Esophagus squamous epithelium (tissue), 5 donors: ENCODE measurements around the gene CECR2. TPM values are rescaled to one million over a fixed set of nuclear protein-coding genes. Genes with fewer than 3 reads are reported as not detected.

Experiments used
- DNase-seq: peaks from one replicate; lab custom pipeline; 2025; lab: John Stamatoyannopoulos, UW
- H3K27ac ChIP-seq, 4 donors: fragments of 200-600 bp; sonication (generic); one replicate each; pipeline ENCODE4 v1.5.1; 2016 to 2019; ENCODE audit warnings: mild to moderate bottlenecking in 1 of 4
- H3K27me3 ChIP-seq, 4 donors: fragments of 200-600 bp; sonication (generic); 1 replicate in 3 of 4; 2 replicates in 1 of 4; pipeline versions ENCODE4 v1.5.1 to v1.6.0; 2017 to 2021; ENCODE audit warnings: antibody characterized with exemption in 1 of 4
- H3K36me3 ChIP-seq, 3 donors: fragments of 200-600 bp; sonication (generic); one replicate each; pipeline ENCODE4 v1.5.1; 2016 to 2019
- H3K4me1 ChIP-seq, 3 donors: fragments of 200-600 bp; sonication (generic); one replicate each; pipeline ENCODE4 v1.5.1; 2017 to 2019
- H3K4me3 ChIP-seq, 4 donors: fragments of 200-600 bp; sonication (generic); 1 replicate in 3 of 4; 2 replicates in 1 of 4; pipeline ENCODE4 v1.5.1; 2016 to 2019; ENCODE audit warnings: mild to moderate bottlenecking in 2 of 4, moderate library complexity in 1 of 4
- H3K9me3 ChIP-seq, 3 donors: fragments of 200-600 bp; sonication (generic); one replicate each; pipeline ENCODE4 v1.5.1; 2016 to 2019
- CTCF ChIP-seq, 6 experiments: fragments of 450-650 bp in 4 of 6; fragments of 200-600 bp in 2 of 6; sonication (generic) in 2 of 6; IDR thresholded peaks; one replicate each; pipeline ENCODE4 v1.5.1; 2016 to 2019; ENCODE audit warnings: antibody characterized with exemption in 6 of 6, mild to moderate bottlenecking in 4 of 6, moderate library complexity in 4 of 6
- POLR2A ChIP-seq, 4 donors: fragments of 450-650 bp; IDR thresholded peaks; one replicate each; pipeline ENCODE4 v1.6.1; 2017; ENCODE audit warnings: antibody characterized with exemption in 4 of 4, mild to moderate bottlenecking in 4 of 4, moderate library complexity in 3 of 4
- WGBS, 2 donors: methylation state at CpG; one replicate each; pipeline ENCODE4 v1.1.5; 2018; 5-methylcytosine and 5-hydroxymethylcytosine counted together
- intact Hi-C: fragments of 100-400 bp; cut with DNase I; formaldehyde crosslinking; loops from one replicate; pipeline ENCODE4 v1.15.0; 2022
- small RNA-seq, 4 donors: library from RNA; depleted of rRNA; stranded (forward); fragments of <200 nt; gene quantifications; one replicate each; pipeline ENCODE3, GENCODE V24; 2016
- total RNA-seq, 4 donors: library from RNA; depleted of rRNA; stranded (reverse); fragments of >200 nt; gene quantifications; one replicate each; pipeline ENCODE4 v1.1.0, GENCODE V29; 2016
- donor health status: DM: yes; HTN: yes; CAD: no.

Gene CECR2
- total RNA-seq, 4 donors from 2014 or later, result 0.13 to 0.57 (median 0.26) TPM

DNA sequence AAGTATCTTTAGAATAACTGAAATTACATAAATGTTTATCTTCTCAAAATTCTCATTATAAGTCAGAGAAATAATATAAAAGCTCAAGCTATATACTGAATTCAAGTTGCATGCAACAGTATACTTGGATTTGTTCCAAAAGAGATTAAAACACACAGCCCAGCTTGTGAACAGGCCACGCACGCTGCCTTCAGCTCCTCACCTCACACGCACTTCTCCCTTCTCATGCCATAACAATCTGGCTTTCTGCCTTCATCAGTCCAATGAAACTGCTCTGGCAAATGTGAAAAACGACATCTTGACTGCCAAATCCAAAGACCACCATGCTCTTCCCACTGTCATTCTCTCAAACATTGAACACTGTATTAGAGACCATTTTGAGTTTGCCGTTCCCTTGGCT is 237.2 kb downstream of the CECR2 start:
- intact Hi-C loops, result no loop called here

More for the DNA sequence above, 237.2 kb downstream of the CECR2 start:
- no peaks in the 10 kb centered on the region for H3K27me3 ChIP-seq
- TF ChIP-seq POLR2A (IDR thresholded peaks at IDR 0.05) (no peak), CTCF (IDR thresholded peaks at IDR 0.05) (no peak)
- WGBS, 2 donors, result 44 to 68% methylated on average over 5 of the region's 5 CpGs
- no peak overlapping the region for H3K27ac ChIP-seq
- H3K9me3 ChIP-seq, result no peaks in the 10 kb centered on the region
- no peak overlapping the region for H3K4me3 ChIP-seq
- H3K36me3 ChIP-seq, result peaks cover 0 to 91% (median 14%) of the 10 kb centered on the region in 3 donors
- no peak for DNase-seq
- peaks cover 0 to 6% (median 0%) of the 10 kb centered on the region in 3 donors for H3K4me1 ChIP-seq

Small RNA genes lying within 50 kb of the gene (small RNA-seq; reads per million reads assigned to genes)
- 0 reads per million in 4 donors for gene CECR9
- 0 to 0.15 (median 0) reads per million in 4 donors for gene RN7SL843P

Other genes with a start within 250 kb of the CECR2 start
- gene TMEM121B, start 248.1 kb upstream of the CECR2 start, total RNA-seq, result under 1 TPM; 0.12 to 0.57 (median 0.20) TPM
- gene HDHD5, start 210.2 kb upstream of the CECR2 start, total RNA-seq, result 10 to 100 TPM; 23.2 to 40.4 (median 36.2) TPM
- gene ADA2, start 150.0 kb upstream of the CECR2 start, total RNA-seq, result 10 to 100 TPM in 1 of 4 donors, 1 to 10 TPM in 3; 1.3 to 11.1 (median 5.3) TPM
- gene SLC25A18, start 194.0 kb downstream of the CECR2 start, total RNA-seq, result under 1 TPM in 2 of 4 donors, not detected in 2; 0.23 to 0.76 TPM